Measurements from ENCODE around the gene DEPP1.

DEPP1 gene

GRCh38 chr10:44930904-44931620 lies 47.5 kb downstream of the DEPP1 start:
- TF ChIP-seq REST (IDR thresholded peaks at IDR 0.05; ENCODE audit: insufficient read depth in 1 of 2, low read depth in 2 of 2, low read length in 2 of 2) (no peak), TAF1 (IDR thresholded peaks at IDR 0.05; ENCODE audit: borderline replicate concordance, insufficient read depth, low read length) (no peak), FOXP2 (optimal IDR thresholded peaks at IDR 0.05; ENCODE audit: borderline replicate concordance, extremely low read depth, extremely low read length, insufficient read depth) (no peak), POLR2AphosphoS5 (IDR thresholded peaks at IDR 0.05; ENCODE audit: low read depth, low read length) (no peak), SIN3A (IDR thresholded peaks at IDR 0.05; ENCODE audit: borderline replicate concordance, insufficient read depth, low read length) (no peak)

- TF ChIP-seq FOXP2 (optimal IDR thresholded peaks at IDR 0.05; ENCODE audit: borderline replicate concordance, extremely low read depth, extremely low read length, insufficient read depth) (no peak), SIN3A (IDR thresholded peaks at IDR 0.05; ENCODE audit: borderline replicate concordance, insufficient read depth, low read length) (no peak), POLR2AphosphoS5 (IDR thresholded peaks at IDR 0.05; ENCODE audit: low read depth, low read length) (no peak), REST (IDR thresholded peaks at IDR 0.05; ENCODE audit: insufficient read depth in 1 of 2, low read depth in 2 of 2, low read length in 2 of 2) (no peak), TAF1 (IDR thresholded peaks at IDR 0.05; ENCODE audit: borderline replicate concordance, insufficient read depth, low read length) (no peak)
Measured at GRCh38 chr10:44929356-44930255, 49.0 kb downstream of the DEPP1 start.

- TF ChIP-seq REST (IDR thresholded peaks at IDR 0.05; ENCODE audit: insufficient read depth in 1 of 2, low read depth in 2 of 2, low read length in 2 of 2) (no peak), FOXP2 (optimal IDR thresholded peaks at IDR 0.05; ENCODE audit: borderline replicate concordance, extremely low read depth, extremely low read length, insufficient read depth) (no peak), SIN3A (IDR thresholded peaks at IDR 0.05; ENCODE audit: borderline replicate concordance, insufficient read depth, low read length) (no peak), TAF1 (IDR thresholded peaks at IDR 0.05; ENCODE audit: borderline replicate concordance, insufficient read depth, low read length) (no peak), POLR2AphosphoS5 (IDR thresholded peaks at IDR 0.05; ENCODE audit: low read depth, low read length) (no peak)
Measured at GRCh38 chr10:44928462-44928861, 50.1 kb downstream of the DEPP1 start.

- TF ChIP-seq TAF1 (IDR thresholded peaks at IDR 0.05; ENCODE audit: borderline replicate concordance, insufficient read depth, low read length) (no peak), REST (IDR thresholded peaks at IDR 0.05; ENCODE audit: insufficient read depth in 1 of 2, low read depth in 2 of 2, low read length in 2 of 2) (no peak), SIN3A (IDR thresholded peaks at IDR 0.05; ENCODE audit: borderline replicate concordance, insufficient read depth, low read length) (no peak), POLR2AphosphoS5 (IDR thresholded peaks at IDR 0.05; ENCODE audit: low read depth, low read length) (no peak), FOXP2 (optimal IDR thresholded peaks at IDR 0.05; ENCODE audit: borderline replicate concordance, extremely low read depth, extremely low read length, insufficient read depth) (no peak)
Measured at GRCh38 chr10:44927352-44927751, 51.3 kb downstream of the DEPP1 start.
